ENCODE data around the gene ARHGEF17.

GRCh38 chr11:73358071-73358470 lies 50.0 kb downstream of the ARHGEF17 start:
- TF ChIP-seq CTCF (IDR thresholded peaks at IDR 0.05), result no peak
- no peak for TF ChIP-seq POLR2AphosphoS5 (IDR thresholded peaks at IDR 0.05)
- TF ChIP-seq POLR2A (IDR thresholded peaks at IDR 0.05), result no peak

Data from stomach (tissue), 4 donors.